HG03196 (cell line): Measurements from ENCODE around the gene PPM1N.

Source experiments
- ATAC-seq: cut with Tn5 transposase; IDR thresholded peaks from one replicate; pipeline ENCODE4 v1.9.1; 2021; ENCODE audit not compliant: unreplicated experiment

Gene PPM1N

GRCh38 chr19:45528744-45529419 is 30.6 kb downstream of the PPM1N start:
- ATAC-seq = no peak

GRCh38 chr19:45529420-45529785 is 31.2 kb downstream of the PPM1N start:
- no peak for ATAC-seq

GRCh38 chr19:45531349-45531748 is 33.1 kb downstream of the PPM1N start:
- ATAC-seq = no peak

- no peak for ATAC-seq
Observed at GRCh38 chr19:45539459-45539858, 41.2 kb downstream of the PPM1N start.

GRCh38 chr19:45542234-45542668 is 44.0 kb downstream of the PPM1N start:
- no peak for ATAC-seq

- ATAC-seq = no peak
Observed at GRCh38 chr19:45547211-45547770, 49.0 kb downstream of the PPM1N start.

GRCh38 chr19:45547965-45548609 is 49.8 kb downstream of the PPM1N start:
- no peak for ATAC-seq
